Neural cell (in vitro differentiated cells): ENCODE data around the gene KIAA0513.

Experiments
- CTCF ChIP-seq: fragments of 450-650 bp; IDR thresholded peaks from 2 replicates; pipeline ENCODE4 v1.5.1; 2014; ENCODE audit warnings: antibody characterized with exemption, mild to moderate bottlenecking, moderate library complexity; ENCODE audit not compliant: poor library complexity, severe bottlenecking
- EP300 ChIP-seq: fragments of 450-650 bp; conservative IDR thresholded peaks from 2 replicates; pipeline ENCODE4 v1.6.1; 2014; ENCODE audit warnings: antibody characterized with exemption, mild to moderate bottlenecking, moderate library complexity; ENCODE audit not compliant: poor library complexity, severe bottlenecking
- EZH2 ChIP-seq: fragments of 200-600, 300-800 bp; shearing (Covaris generic), sonication (generic); IDR thresholded peaks from 2 replicates; pipeline ENCODE4 v1.6.1; 2014; ENCODE audit warnings: antibody characterized with exemption, low read length, borderline replicate concordance, mild to moderate bottlenecking; ENCODE audit not compliant: insufficient read depth, poor library complexity, severe bottlenecking
- MXI1 ChIP-seq: fragments of 450-650 bp; conservative IDR thresholded peaks from 2 replicates; pipeline ENCODE4 v1.6.1; 2014; ENCODE audit warnings: antibody characterized with exemption, mild to moderate bottlenecking; ENCODE audit not compliant: poor library complexity, severe bottlenecking
- POLR2AphosphoS5 ChIP-seq: IDR thresholded peaks from 2 replicates; pipeline ENCODE4 v1.6.1; 2012
- RAD21 ChIP-seq: fragments of 450-650 bp; conservative IDR thresholded peaks from 2 replicates; pipeline ENCODE4 v1.6.1; 2014; ENCODE audit warnings: antibody characterized with exemption, mild to moderate bottlenecking, moderate library complexity
- REST ChIP-seq: IDR thresholded peaks from 2 replicates; pipeline ENCODE4 v1.6.1; 2012; ENCODE audit warnings: borderline replicate concordance
- SMC3 ChIP-seq: fragments of 450-650 bp; conservative IDR thresholded peaks from 2 replicates; pipeline ENCODE4 v1.6.1; 2014; ENCODE audit warnings: antibody characterized with exemption, mild to moderate bottlenecking, moderate library complexity; ENCODE audit not compliant: poor library complexity
- TAF1 ChIP-seq: IDR thresholded peaks from 2 replicates; pipeline ENCODE4 v1.6.1; 2012; ENCODE audit warnings: low read depth

GRCh38 chr16:85142129-85142513, 114.5 kb downstream of the KIAA0513 start:
- TF ChIP-seq SMC3 (no peak), EZH2 (no peak), CTCF (no peak), REST (no peak), POLR2AphosphoS5 (no peak), RAD21 (no peak), EP300 (no peak), TAF1 (no peak), MXI1 (no peak)
